IMR-90 (cell line): Measurements from ENCODE around the gene CDC14A. TPM values are rescaled to one million over a fixed set of nuclear protein-coding genes. Genes with fewer than 3 reads are reported as not detected.

Source experiments
- ATAC-seq: fragments of 200-7000 bp; cut with Tn5 transposase; 2 replicates; pipeline ENCODE4 v1.9.1; 2020; ENCODE audit warnings: low read depth, mild to moderate bottlenecking, moderate library complexity
- BruUV-seq: library from RNA; stranded (reverse); fragments of 400-500 nt; replicated peaks from 2 replicates; lab custom pipeline; 2021; lab: Mats Ljungman, UMichigan
- CTCF ChIA-PET: fragments of 300-600 bp; formaldehyde crosslinking; extraction: SDS; loops from one replicate; lab custom pipeline; 2021; ENCODE audit warnings: antibody characterized with exemption; lab: Yijun Ruan, JAX
- POLR2A ChIA-PET: fragments of 300-600 bp; sonication (Branson Sonifier 250); formaldehyde crosslinking; loops from one replicate; lab custom pipeline; 2022; ENCODE audit warnings: antibody characterized with exemption; ENCODE audit not compliant: unreplicated experiment; lab: Charles Lee
- DNase-seq: peaks from one replicate; pipeline ENCODE4 v3.0.0; 2013
- H2AFZ ChIP-seq: replicated peaks from 2 replicates; pipeline ENCODE3; 2013; ENCODE audit warnings: low read length, mild to moderate bottlenecking; ENCODE audit not compliant: poor library complexity
- H2AK5ac ChIP-seq: 2 replicates; pipeline ENCODE4 v1.6.1; 2013; ENCODE audit warnings: low read depth, low read length, inconsistent platforms
- H2AK9ac ChIP-seq: replicated peaks from 2 replicates; pipeline ENCODE3; 2013; ENCODE audit warnings: mild to moderate bottlenecking, low read depth, low read length, moderate library complexity; ENCODE audit not compliant: poor library complexity
- H2BK120ac ChIP-seq: 2 replicates; pipeline ENCODE4 v1.6.1; 2013; ENCODE audit warnings: low read depth, low read length, inconsistent platforms
- H2BK15ac ChIP-seq: 3 replicates; pipeline ENCODE4 v1.6.1; 2013; ENCODE audit warnings: low read depth, low read length, inconsistent platforms
- H2BK20ac ChIP-seq: 2 replicates; pipeline ENCODE4 v1.6.1; 2013; ENCODE audit warnings: low read depth, mild to moderate bottlenecking, inconsistent platforms, low read length, moderate library complexity
- H2BK5ac ChIP-seq: 2 replicates; pipeline ENCODE4 v1.6.1; 2013; ENCODE audit warnings: mild to moderate bottlenecking, low read depth, low read length, inconsistent platforms; ENCODE audit not compliant: poor library complexity, severe bottlenecking
- H3K14ac ChIP-seq: replicated peaks from 2 replicates; pipeline ENCODE4 v1.6.1; 2013; ENCODE audit warnings: low read depth, low read length, inconsistent platforms
- H3K18ac ChIP-seq: 2 replicates; pipeline ENCODE4 v1.6.1; 2013; ENCODE audit warnings: low read depth, low read length, control low read depth
- H3K23ac ChIP-seq: 2 replicates; pipeline ENCODE4 v1.6.1; 2013; ENCODE audit warnings: low read depth, low read length, inconsistent platforms
- H3K27ac ChIP-seq: 2 replicates; pipeline ENCODE4 v1.5.1; 2013; ENCODE audit warnings: mild to moderate bottlenecking, control low read depth, low read length; ENCODE audit not compliant: insufficient read depth
- H3K27me3 ChIP-seq: 2 replicates; pipeline ENCODE4 v1.6.1; 2013; ENCODE audit warnings: low read length; ENCODE audit not compliant: control insufficient read depth, insufficient read depth
- H3K36me3 ChIP-seq: 2 replicates; pipeline ENCODE4 v1.6.1; 2013; ENCODE audit warnings: low read length, mixed read lengths; ENCODE audit not compliant: control insufficient read depth, insufficient read depth
- H3K4ac ChIP-seq: 2 replicates; pipeline ENCODE4 v1.6.1; 2013; ENCODE audit warnings: low read depth, low read length, inconsistent platforms
- H3K4me1 ChIP-seq: 2 replicates; pipeline ENCODE4 v1.6.1; 2013; ENCODE audit warnings: low read length, mixed read lengths; ENCODE audit not compliant: control insufficient read depth, insufficient read depth
- H3K4me2 ChIP-seq: 2 replicates; pipeline ENCODE4 v1.6.1; 2013; ENCODE audit warnings: low read depth, mild to moderate bottlenecking, control low read depth, low read length, moderate library complexity
- H3K4me3 ChIP-seq: 2 replicates; pipeline ENCODE4 v1.5.1; 2013; ENCODE audit warnings: low read depth, mild to moderate bottlenecking, control low read depth, low read length, moderate library complexity; ENCODE audit not compliant: insufficient read depth
- H3K56ac ChIP-seq: 2 replicates; pipeline ENCODE4 v1.6.1; 2013; ENCODE audit warnings: low read length, inconsistent platforms; ENCODE audit not compliant: insufficient read depth; ENCODE audit errors: extremely low read depth
- H3K79me1 ChIP-seq, 2 experiments: 2 replicates each; pipeline ENCODE4 v1.6.1; 2013; ENCODE audit warnings: low read length in 2 of 2, inconsistent platforms in 1 of 2, low read depth in 1 of 2
- H3K9ac ChIP-seq: 2 replicates; pipeline ENCODE4 v1.6.1; 2013; ENCODE audit warnings: low read depth, low read length, control low read depth
- H3K9me1 ChIP-seq: 2 replicates; pipeline ENCODE4 v1.6.1; 2013; ENCODE audit warnings: low read length, inconsistent platforms; ENCODE audit not compliant: insufficient read depth
- H3K9me3 ChIP-seq: 2 replicates; pipeline ENCODE4 v1.6.1; 2013; ENCODE audit warnings: low read length; ENCODE audit not compliant: control insufficient read depth, insufficient read depth
- H4K20me1 ChIP-seq: 2 replicates; pipeline ENCODE4 v1.6.1; 2013; ENCODE audit warnings: low read length, inconsistent platforms; ENCODE audit not compliant: insufficient read depth
- H4K5ac ChIP-seq: 2 replicates; pipeline ENCODE4 v1.6.1; 2013; ENCODE audit warnings: mild to moderate bottlenecking, low read depth, low read length, control low read depth
- H4K8ac ChIP-seq, 2 experiments: 2 replicates each; pipeline ENCODE4 v1.6.1; 2013; ENCODE audit warnings: low read depth in 2 of 2, low read length in 2 of 2, control low read depth in 1 of 2, inconsistent platforms in 1 of 2
- H4K91ac ChIP-seq: 2 replicates; pipeline ENCODE4 v1.6.1; 2013; ENCODE audit warnings: low read depth, low read length, inconsistent platforms; ENCODE audit not compliant: insufficient read depth
- BHLHE40 ChIP-seq: fragments of 150-350 bp; IDR thresholded peaks from 2 replicates; pipeline ENCODE4 v1.6.1; 2016; ENCODE audit warnings: mild to moderate bottlenecking, low read depth, low read length
- CHD1 ChIP-seq: IDR thresholded peaks from 2 replicates; pipeline ENCODE4 v1.6.1; 2012; ENCODE audit warnings: low read depth, low read length, improper control_type of control experiment
- ELK1 ChIP-seq: fragments of 150-350 bp; IDR thresholded peaks from 2 replicates; pipeline ENCODE4 v1.6.1; 2016; ENCODE audit warnings: low read depth, mild to moderate bottlenecking, low read length, moderate library complexity, borderline replicate concordance
- FOS ChIP-seq: fragments of 150-350 bp; IDR thresholded peaks from 2 replicates; pipeline ENCODE4 v1.6.1; 2016; ENCODE audit warnings: low read depth, low read length
- RFX5 ChIP-seq: IDR thresholded peaks from 2 replicates; pipeline ENCODE4 v1.8.0; 2012; ENCODE audit warnings: low read depth, mild to moderate bottlenecking, low read length, moderate library complexity
- WGBS, 2 experiments: methylation state at CpG; one replicate each; pipeline versions ENCODE4 v1.1.5 to v1.1.7; 2013; ENCODE audit warnings: missing lambda C conversion rate in 2 of 2; ENCODE audit not compliant: insufficient read length in 1 of 2; ENCODE audit errors: extremely low coverage in 2 of 2; 5-methylcytosine and 5-hydroxymethylcytosine counted together
- dilution Hi-C: fragments of 300-500 bp; cut with HindIII; formaldehyde crosslinking; loops from one replicate; pipeline ENCODE4 v1.14.3; 2018; ENCODE audit warnings: low sequenced_read_pairs; ENCODE audit not compliant: unreplicated experiment
- in situ Hi-C: fragments of 300-500 bp; cut with MboI; formaldehyde crosslinking; loops from 3 replicates; pipeline ENCODE4 v1.14.3; 2019; ENCODE audit warnings: low sequenced_read_pairs, inconsistent platforms, mixed read lengths
- intact Hi-C: fragments of 100-400 bp; cut with micrococcal nuclease; formaldehyde crosslinking; loops from 2 replicates; pipeline ENCODE4 v1.10.0; 2022
- polyA plus RNA-seq, 3 experiments: library from polyadenylated mRNA; depleted of rRNA; stranded (reverse); fragments of >200 nt; gene quantifications; 2 replicates each; pipeline ENCODE4 v1.2.3, GENCODE V29; 2012; ENCODE audit warnings: low replicate concordance in 1 of 3
- total RNA-seq: library from RNA; depleted of rRNA; stranded (reverse); fragments of >200 nt; gene quantifications from 2 replicates; pipeline ENCODE4 v1.2.3, GENCODE V29; 2012

The CDC14A gene
- total and polyA plus RNA-seq, 2 of the 4 experiments (the other 2 are of a cell fraction) = 1.7 to 3.0 TPM

DNA sequence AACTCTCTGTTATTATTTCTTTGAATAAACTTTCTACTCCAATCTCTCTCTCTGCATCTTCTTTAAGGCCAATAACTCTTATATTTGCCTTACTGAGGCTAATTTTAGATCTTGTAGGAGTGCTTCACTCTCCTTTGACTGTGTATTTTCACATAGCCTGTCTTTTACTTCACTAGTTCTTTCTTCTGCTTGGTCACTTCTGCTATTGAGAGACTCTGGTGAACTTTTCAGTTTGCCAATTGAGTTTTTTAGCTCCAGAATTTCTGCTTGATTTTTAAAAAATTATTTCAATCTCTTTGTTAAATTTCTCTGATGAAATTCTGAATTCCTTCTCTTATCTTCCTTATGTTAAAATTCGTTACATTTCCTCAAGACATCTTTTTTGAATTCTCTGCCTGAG is 203.9 kb downstream of the CDC14A start:
- Histone ChIP-seq H2AFZ (no peak overlapping the region), H2BK15ac (no peak overlapping the region), H3K56ac (no peak overlapping the region), H2BK20ac (no peak overlapping the region), H3K27ac (no peak overlapping the region), H2BK5ac (no peak overlapping the region), H3K18ac (no peak overlapping the region), H3K14ac (no peak overlapping the region), H3K4me2 (no peak overlapping the region), H3K9me3 (peaks cover 11% of the 10 kb centered on the region), H4K5ac (no peak overlapping the region), H3K9me1 (no peaks in the 10 kb centered on the region), H4K91ac (no peak overlapping the region), H2AK5ac (no peak overlapping the region), H3K4me1 (no peaks in the 10 kb centered on the region), H2AK9ac (no peak overlapping the region), H4K20me1 (no peaks in the 10 kb centered on the region), H3K9ac (no peak overlapping the region), H3K4ac (no peak overlapping the region), H3K36me3 (no peaks in the 10 kb centered on the region), H2BK120ac (no peak overlapping the region), H3K79me1 (no peaks in the 10 kb centered on the region), H3K23ac (no peak overlapping the region), H3K4me3 (no peak overlapping the region), H4K8ac (no peak overlapping the region), H3K27me3 (no peaks in the 10 kb centered on the region)
- no TSS peak for BruUV-seq
- intact Hi-C loops (no loop called here), in situ Hi-C loops (no loop called here), dilution Hi-C loops (no loop called here)
- no CpG with 5 or more reads among the region's 1 CpG for whole genome bisulfite sequencing, 2 experiments
- TF ChIP-seq FOS (no peak), RFX5 (no peak), CHD1 (no peak), ELK1 (no peak), BHLHE40 (no peak)
- CTCF ChIA-PET = interaction anchor here (1.0 kb wide), 1 partner anchor 19 kb away, joined by 6 read pairs; no protein-coding TSS in a partner anchor
- no peak for ATAC-seq
- DNase-seq = no peak
- POLR2A ChIA-PET = no interaction called here
